Ishikawa (cell line): ENCODE results near the gene PRSS33.

Experiments used
- CEBPB ChIP-seq: IDR thresholded peaks from 2 replicates; pipeline ENCODE4 v1.6.1; 2012
- EGR1 ChIP-seq: IDR thresholded peaks from 2 replicates; pipeline ENCODE4 v1.6.1; 2012
- EP300 ChIP-seq: IDR thresholded peaks from 2 replicates; pipeline ENCODE4 v1.6.1; 2012; ENCODE audit warnings: borderline replicate concordance
- MAX ChIP-seq: IDR thresholded peaks from 2 replicates; pipeline ENCODE4 v1.6.1; 2012
- NFIC ChIP-seq: IDR thresholded peaks from 2 replicates; pipeline ENCODE4 v1.6.1; 2012
- RAD21 ChIP-seq: IDR thresholded peaks from 2 replicates; pipeline ENCODE4 v1.6.1; 2012; ENCODE audit warnings: low read depth
- REST ChIP-seq: IDR thresholded peaks from 2 replicates; pipeline ENCODE4 v1.6.1; 2012; ENCODE audit warnings: low read depth, mild to moderate bottlenecking
- USF1 ChIP-seq: IDR thresholded peaks from 2 replicates; pipeline ENCODE4 v1.6.1; 2012

- TF ChIP-seq EP300 (no peak), REST (no peak), CEBPB (no peak), MAX (no peak), NFIC (no peak), EGR1 (no peak), USF1 (no peak), RAD21 (no peak)
These were observed 18.9 kb upstream of the PRSS33 start for GRCh38 chr16:2806286-2806685.
